Coronary artery (tissue), 2 donors: Measurements from ENCODE around the gene CCL19.

Experiments used
- DNase-seq: peaks from one replicate; pipeline ENCODE4 v3.0.0-alpha.2; 2017; ENCODE audit warnings: low spot score
- H3K27ac ChIP-seq, 2 donors: fragments of 200-600 bp; sonication (generic); one replicate each; pipeline ENCODE4 v1.5.1; 2016 to 2019
- H3K4me3 ChIP-seq: fragments of 200-600 bp; sonication (generic); 2 replicates; pipeline ENCODE4 v1.5.1; 2016; ENCODE audit warnings: mild to moderate bottlenecking, moderate library complexity
- CTCF ChIP-seq: fragments of 200-600 bp; sonication (generic); IDR thresholded peaks from one replicate; pipeline ENCODE4 v1.5.1; 2019; ENCODE audit warnings: antibody characterized with exemption

CCL19 gene

GRCh38 chr9:34710023-34710422 lies 18.9 kb upstream of the CCL19 start, which contains the start of gene CCL21:
Gene CCL21, minus strand, starts transcription at chr9:34710136. Its CDS starts 70 bp downstream, at chr9:34710066.
- Histone ChIP-seq H3K4me3 (no peak within 1 kb of the TSS), H3K27ac (peak within 1 kb of the TSS in 1 of 2 donors; percentile 54)
- no peak for DNase-seq
- TF ChIP-seq CTCF, result no peak

- no peak for DNase-seq
- Histone ChIP-seq H3K27ac (no peak overlapping the region), H3K4me3 (no peak overlapping the region)
- no peak for TF ChIP-seq CTCF
Measured at GRCh38 chr9:34709196-34709978, 18.3 kb upstream of the CCL19 start.

GRCh38 chr9:34707130-34707529 lies 16.1 kb upstream of the CCL19 start:
- no peak overlapping the region for H3K4me3 ChIP-seq
- TF ChIP-seq CTCF, result no peak
- no peak overlapping the region for H3K27ac ChIP-seq
- DNase-seq, result no peak

- Histone ChIP-seq H3K27ac (peak overlapping the region; percentile 78 to 91), H3K4me3 (peak overlapping the region; percentile 85)
- TF ChIP-seq CTCF, result peak; percentile 99
- peak; percentile 85 for DNase-seq
Measured at GRCh38 chr9:34701769-34702736, 11.0 kb upstream of the CCL19 start.

- peak overlapping the region; percentile 78 to 91 for H3K27ac ChIP-seq
- peak; percentile 97 for TF ChIP-seq CTCF
- peak; percentile 84 for DNase-seq
Measured at GRCh38 chr9:34701023-34701768, 10.1 kb upstream of the CCL19 start.

GRCh38 chr9:34694811-34695210 lies 3.7 kb upstream of the CCL19 start:
- DNase-seq, result no peak
- Histone ChIP-seq H3K4me3 (no peak overlapping the region), H3K27ac (no peak overlapping the region)
- no peak for TF ChIP-seq CTCF

More at GRCh38 chr9:34701023-34701768, 10.1 kb upstream of the CCL19 start:
- peak overlapping the region; percentile 85 for H3K4me3 ChIP-seq
